CD8-positive, alpha-beta memory T cell (primary cell): ENCODE data around the gene BRD7. TPM values are rescaled to one million over a fixed set of nuclear protein-coding genes. Genes with fewer than 3 reads are reported as not detected.

ENCODE experiments used
- CTCF ChIA-PET: fragments of 350-600 bp; sonication (Branson Sonifier 250); formaldehyde crosslinking; loops from one replicate; lab custom pipeline; 2021; ENCODE audit warnings: antibody characterized with exemption; lab: Charles Lee
- POLR2A ChIA-PET: fragments of 350-600 bp; sonication (Branson Sonifier 250); formaldehyde crosslinking; loops from one replicate; lab custom pipeline; 2021; ENCODE audit warnings: antibody characterized with exemption; lab: Charles Lee
- DNase-seq, 5 donors: peaks; one replicate each; pipeline versions ENCODE4 v3.0.0 to v3.0.0-alpha.2; 2020 to 2022; ENCODE audit warnings: mixed read lengths in 1 of 5
- H3K27ac ChIP-seq: one replicate; pipeline ENCODE4 v1.7.0; 2013; ENCODE audit warnings: low read depth, mild to moderate bottlenecking, low read length, moderate library complexity
- H3K27me3 ChIP-seq: 2 replicates; pipeline ENCODE4 v1.7.0; 2013; ENCODE audit warnings: low read length, mild to moderate bottlenecking; ENCODE audit not compliant: insufficient read depth, poor library complexity, severe bottlenecking
- H3K36me3 ChIP-seq: 2 replicates; pipeline ENCODE4 v1.7.0; 2013; ENCODE audit warnings: mild to moderate bottlenecking, low read length, moderate library complexity; ENCODE audit not compliant: insufficient read depth
- H3K4me1 ChIP-seq: 2 replicates; pipeline ENCODE4 v1.7.0; 2013; ENCODE audit warnings: mild to moderate bottlenecking, low read length, moderate library complexity; ENCODE audit not compliant: insufficient read depth
- H3K4me3 ChIP-seq: 2 replicates; pipeline ENCODE4 v1.7.0; 2013; ENCODE audit warnings: mild to moderate bottlenecking, low read length
- H3K9me3 ChIP-seq: 2 replicates; pipeline ENCODE4 v1.7.0; 2013; ENCODE audit warnings: mild to moderate bottlenecking, low read length
- H3K27ac Mint-ChIP-seq, 8 donors: one replicate each; pipeline ENCODE4 v1.8.0; 2020 to 2021; ENCODE audit warnings: mixed read lengths in 8 of 8, mild to moderate bottlenecking in 6 of 8, inconsistent platforms in 3 of 8, moderate library complexity in 3 of 8
- H3K27me3 Mint-ChIP-seq, 2 donors: one replicate each; pipeline ENCODE4 v1.8.0; 2020 to 2021; ENCODE audit warnings: mixed read lengths in 2 of 2, mild to moderate bottlenecking in 1 of 2, moderate library complexity in 1 of 2
- H3K36me3 Mint-ChIP-seq, 3 donors: one replicate each; pipeline ENCODE4 v1.8.0; 2020 to 2021; ENCODE audit warnings: mixed read lengths in 3 of 3, inconsistent platforms in 1 of 3, mild to moderate bottlenecking in 1 of 3
- H3K4me1 Mint-ChIP-seq, 3 donors: one replicate each; pipeline ENCODE4 v1.8.0; 2020 to 2021; ENCODE audit warnings: mixed read lengths in 3 of 3, inconsistent platforms in 1 of 3, mild to moderate bottlenecking in 1 of 3
- H3K4me3 Mint-ChIP-seq, 7 donors: one replicate each; pipeline ENCODE4 v1.8.0; 2020 to 2021; ENCODE audit warnings: mixed read lengths in 7 of 7, mild to moderate bottlenecking in 6 of 7, moderate library complexity in 4 of 7, inconsistent platforms in 2 of 7
- H3K9me3 Mint-ChIP-seq, 5 donors: one replicate each; pipeline ENCODE4 v1.8.0; 2020 to 2022; ENCODE audit warnings: mixed read lengths in 5 of 5, mild to moderate bottlenecking in 3 of 5, moderate library complexity in 2 of 5, inconsistent platforms in 1 of 5
- polyA plus RNA-seq: library from polyadenylated mRNA; unstranded; fragments of 300-500 nt; fragmentation: Illumina TruSeq; gene quantifications from one replicate; pipeline ENCODE4 v1.2.3, GENCODE V29; 2021
- total RNA-seq, 2 experiments: library from RNA; stranded (reverse); gene quantifications; one replicate each; pipeline ENCODE4 v1.2.3, GENCODE V29; 2021

BRD7 gene
- total and polyA plus RNA-seq, 3 experiments from 2014 or later: 55.7 to 103 (median 101) TPM

- no peaks in the 10 kb centered on the region for H3K9me3 ChIP-seq
- H3K36me3 ChIP-seq: no peaks in the 10 kb centered on the region
- DNase-seq: no peak
- peaks cover 13 to 16% (median 14%) of the 10 kb centered on the region in 3 donors for H3K4me1 Mint-ChIP-seq
- no peak overlapping the region for H3K27ac ChIP-seq
- H3K4me1 ChIP-seq: peaks cover 2% of the 10 kb centered on the region
- peaks cover 0 to 4% (median 0%) of the 10 kb centered on the region in 3 donors for H3K36me3 Mint-ChIP-seq
- H3K4me3 Mint-ChIP-seq: no peak overlapping the region
- peaks cover 10 to 23% of the 10 kb centered on the region in 2 donors for H3K27me3 Mint-ChIP-seq
- no peaks in the 10 kb centered on the region for H3K27me3 ChIP-seq
- POLR2A ChIA-PET: no interaction called here
- CTCF ChIA-PET: interaction anchor here (1.6 kb wide), 1 partner anchor 292 kb away, joined by 3 read pairs; no protein-coding TSS in a partner anchor
- no peak overlapping the region for H3K27ac Mint-ChIP-seq
- no peak overlapping the region for H3K4me3 ChIP-seq
- H3K9me3 Mint-ChIP-seq: peaks cover 0 to 1% (median 0%) of the 10 kb centered on the region in 5 donors
Observed at GRCh38 chr16:50372611-50373344, 4.0 kb upstream of the BRD7 start.

GRCh38 chr16:50371936-50372595 is 3.3 kb upstream of the BRD7 start:
- H3K4me1 ChIP-seq: peaks cover 10% of the 10 kb centered on the region
- ChIA-PET CTCF (interaction anchor here (1.6 kb wide), 1 partner anchor 293 kb away, joined by 3 read pairs; no protein-coding TSS in a partner anchor), POLR2A (no interaction called here)
- H3K4me3 ChIP-seq: no peak overlapping the region
- Mint-ChIP-seq H3K36me3 (peaks cover 0 to 9% (median 0%) of the 10 kb centered on the region in 3 donors), H3K27ac (peak overlapping the region in 1 of 8 donors; percentile 15), H3K4me3 (no peak overlapping the region), H3K9me3 (peaks cover 0 to 1% (median 0%) of the 10 kb centered on the region in 5 donors), H3K27me3 (peaks cover 10 to 21% of the 10 kb centered on the region in 2 donors), H3K4me1 (peaks cover 18 to 22% (median 20%) of the 10 kb centered on the region in 3 donors)
- H3K27me3 ChIP-seq: no peaks in the 10 kb centered on the region
- no peak overlapping the region for H3K27ac ChIP-seq
- H3K36me3 ChIP-seq: no peaks in the 10 kb centered on the region
- no peaks in the 10 kb centered on the region for H3K9me3 ChIP-seq
- no peak for DNase-seq

GRCh38 chr16:50371036-50371716 is 2.4 kb upstream of the BRD7 start:
- no peak for DNase-seq
- Histone ChIP-seq H3K4me3 (no peak overlapping the region), H3K9me3 (no peaks in the 10 kb centered on the region), H3K36me3 (no peaks in the 10 kb centered on the region), H3K27ac (no peak overlapping the region), H3K4me1 (peaks cover 19% of the 10 kb centered on the region), H3K27me3 (no peaks in the 10 kb centered on the region)
- Mint-ChIP-seq H3K27ac (peak overlapping the region in 2 of 8 donors; percentile 14 to 29), H3K4me1 (peaks cover 24 to 31% (median 29%) of the 10 kb centered on the region in 3 donors), H3K9me3 (peaks cover 0 to 1% (median 0%) of the 10 kb centered on the region in 5 donors), H3K27me3 (peaks cover 10 to 18% of the 10 kb centered on the region in 2 donors), H3K4me3 (peak overlapping the region in 1 of 7 donors; percentile 92), H3K36me3 (peaks cover 0 to 12% (median 0%) of the 10 kb centered on the region in 3 donors)
- ChIA-PET POLR2A (no interaction called here), CTCF (interaction anchor here (1.6 to 2.9 kb wide), 2 partner anchors 126 to 295 kb away, joined by 4 to 23 read pairs; no protein-coding TSS in a partner anchor)

GRCh38 chr16:50369133-50369804 is 481 bp upstream of the BRD7 start:
- H3K4me3 Mint-ChIP-seq: peak overlapping the region; percentile 78 to 96 (median 90)
- peaks cover 36% of the 10 kb centered on the region for H3K4me1 ChIP-seq
- H3K27me3 Mint-ChIP-seq: peaks cover 4 to 5% of the 10 kb centered on the region in 2 donors
- DNase-seq: peak in 1 of 5 donors; percentile 20
- peaks cover 3 to 29% (median 8%) of the 10 kb centered on the region in 3 donors for H3K36me3 Mint-ChIP-seq
- peaks cover 8% of the 10 kb centered on the region for H3K36me3 ChIP-seq
- peaks cover 42 to 50% (median 48%) of the 10 kb centered on the region in 3 donors for H3K4me1 Mint-ChIP-seq
- H3K27ac Mint-ChIP-seq: peak overlapping the region; percentile 88 to 99 (median 96)
- peak overlapping the region; percentile 18 for H3K27ac ChIP-seq
- ChIA-PET POLR2A (no interaction called here), CTCF (interaction anchor here (0.7 to 2.9 kb wide), 9 partner anchors 9 to 437 kb away, joined by 3 to 23 read pairs (median 4); partner anchors contain the start of gene CNEP1R1)
- peak overlapping the region; percentile 53 for H3K4me3 ChIP-seq
- no peaks in the 10 kb centered on the region for H3K27me3 ChIP-seq
- H3K9me3 ChIP-seq: no peaks in the 10 kb centered on the region
- peaks cover 0 to 1% (median 0%) of the 10 kb centered on the region in 5 donors for H3K9me3 Mint-ChIP-seq

GRCh38 chr16:50367777-50368409 is 895 bp downstream of the BRD7 start:
- Histone ChIP-seq H3K9me3 (no peaks in the 10 kb centered on the region), H3K4me1 (peaks cover 39% of the 10 kb centered on the region), H3K27me3 (no peaks in the 10 kb centered on the region), H3K27ac (peak overlapping the region; percentile 49), H3K36me3 (peaks cover 18% of the 10 kb centered on the region), H3K4me3 (peak overlapping the region; percentile 69)
- H3K4me1 Mint-ChIP-seq: peaks cover 50 to 62% (median 60%) of the 10 kb centered on the region in 3 donors
- H3K4me3 Mint-ChIP-seq: peak overlapping the region; percentile 84 to 98 (median 95)
- peaks cover 0 to 1% (median 0%) of the 10 kb centered on the region in 5 donors for H3K9me3 Mint-ChIP-seq
- H3K27me3 Mint-ChIP-seq: no peaks in the 10 kb centered on the region
- no peak for DNase-seq
- peaks cover 3 to 42% (median 14%) of the 10 kb centered on the region in 3 donors for H3K36me3 Mint-ChIP-seq
- H3K27ac Mint-ChIP-seq: peak overlapping the region; percentile 75 to 98 (median 92)
- POLR2A ChIA-PET: no interaction called here
- CTCF ChIA-PET: interaction anchor here (0.8 to 2.6 kb wide), 7 partner anchors 9 to 343 kb away, joined by 3 to 10 read pairs (median 3); partner anchors contain the start of gene CNEP1R1

GRCh38 chr16:50365791-50366575 is 2.8 kb downstream of the BRD7 start:
- no peak for DNase-seq
- ChIA-PET POLR2A (no interaction called here), CTCF (interaction anchor here (2.0 to 2.6 kb wide), 2 partner anchors 11 to 299 kb away, joined by 7 to 10 read pairs; no protein-coding TSS in a partner anchor)
- Histone ChIP-seq H3K36me3 (peaks cover 23% of the 10 kb centered on the region), H3K27me3 (no peaks in the 10 kb centered on the region), H3K27ac (no peak overlapping the region), H3K9me3 (no peaks in the 10 kb centered on the region), H3K4me3 (no peak overlapping the region), H3K4me1 (peaks cover 42% of the 10 kb centered on the region)
- no peaks in the 10 kb centered on the region for H3K9me3 Mint-ChIP-seq
- peak overlapping the region in 7 of 8 donors; percentile 8 to 92 (median 53) for H3K27ac Mint-ChIP-seq
- peak overlapping the region; percentile 1 to 95 (median 65) for H3K4me3 Mint-ChIP-seq
- peaks cover 61 to 78% (median 77%) of the 10 kb centered on the region in 3 donors for H3K4me1 Mint-ChIP-seq
- peaks cover 3 to 55% (median 20%) of the 10 kb centered on the region in 3 donors for H3K36me3 Mint-ChIP-seq
- no peaks in the 10 kb centered on the region for H3K27me3 Mint-ChIP-seq
